NCI-H748 treated with DMSO at 0.1 percent for 48 hours (cell line): ENCODE data around the gene FTHL17.

Source experiments
- DNase-seq: peaks from one replicate; lab custom pipeline; 2025; lab: John Stamatoyannopoulos, UW

The FTHL17 gene

GRCh38 chrX:31038575-31039326 lies 33.1 kb downstream of the FTHL17 start:
- peak; percentile 5 for DNase-seq

GRCh38 chrX:31036895-31037294 lies 34.9 kb downstream of the FTHL17 start:
- DNase-seq: peak; percentile 17

GRCh38 chrX:31027351-31027750 lies 44.5 kb downstream of the FTHL17 start:
- no peak for DNase-seq

GRCh38 chrX:31024866-31025265 lies 47.0 kb downstream of the FTHL17 start:
- no peak for DNase-seq

DNA sequence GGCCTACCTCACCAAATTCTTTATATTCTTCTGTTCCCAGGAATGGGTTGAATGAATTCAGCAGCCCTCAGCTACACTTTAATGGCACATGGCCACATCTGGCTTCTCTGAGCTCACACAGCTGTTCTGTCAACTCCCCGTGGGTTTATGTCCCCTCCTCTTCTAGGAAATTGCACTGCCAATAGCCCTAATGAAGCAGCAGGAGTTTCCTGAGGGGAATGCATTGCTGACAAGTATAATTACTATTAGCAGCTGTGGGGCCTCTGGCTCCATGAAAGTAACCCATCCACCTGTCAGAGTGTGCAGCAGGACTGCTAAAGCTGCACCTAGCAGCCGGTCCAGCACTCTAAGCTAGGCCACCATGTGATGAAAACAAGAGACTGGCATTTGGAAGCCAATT lies 50.3 kb downstream of the FTHL17 start:
- DNase-seq: no peak
